ENCODE results near the gene LMO1. TPM values are rescaled to one million over a fixed set of nuclear protein-coding genes. Genes with fewer than 3 reads are reported as not detected.

The LMO1 gene
- total RNA-seq, 2 experiments from 2014 or later: not detected

GRCh38 chr11:8224711-8225110, 39.0 kb downstream of the LMO1 start:
- no peaks in the 10 kb centered on the region for H3K27me3 ChIP-seq (ENCODE audit: control insufficient read depth in 1 of 2, insufficient read depth in 2 of 2, low read length in 2 of 2)
- peaks cover 4% of the 10 kb centered on the region for H3K27me3 Mint-ChIP-seq
- H3K27ac ChIP-seq (ENCODE audit: low read depth in 1 of 2, low read length in 2 of 2): no peak overlapping the region
- DNase-seq: no peak
- no peak for TF ChIP-seq CTCF (IDR thresholded peaks at IDR 0.05)
- no peak for ATAC-seq (ENCODE audit: poor library complexity)
- H3K4me3 ChIP-seq (ENCODE audit: low read length): no peak overlapping the region
- no peaks in the 10 kb centered on the region for H3K9me3 Mint-ChIP-seq
- no peak overlapping the region for H3K4me3 Mint-ChIP-seq
- H3K4me1 Mint-ChIP-seq (ENCODE audit: low read depth): no peaks in the 10 kb centered on the region
- intact Hi-C loops (cut with DNase I, micrococcal nuclease): loop anchor here (1.0 to 10.0 kb wide), 6 partner anchors 39 to 910 kb away; partner anchors contain the start of genes LMO1 (in 1 of the 2) and TMEM9B (in 1 of the 2)
- no peaks in the 10 kb centered on the region for H3K36me3 ChIP-seq (ENCODE audit: insufficient read depth, low read length)
- no peaks in the 10 kb centered on the region for H3K9me3 ChIP-seq (ENCODE audit: control insufficient read depth in 1 of 2, insufficient read depth in 1 of 2, low read length in 2 of 2)
- H3K36me3 Mint-ChIP-seq (ENCODE audit: low read depth): no peaks in the 10 kb centered on the region
- H3K27ac Mint-ChIP-seq: no peak overlapping the region
- H3K4me1 ChIP-seq (ENCODE audit: insufficient read depth, low read length): no peaks in the 10 kb centered on the region
- ChIA-PET CTCF (no interaction called here), POLR2A (no interaction called here)

- DNase-seq (no peak), ATAC-seq (ENCODE audit: poor library complexity) (no peak)
- H3K27me3 ChIP-seq (ENCODE audit: control insufficient read depth in 1 of 2, insufficient read depth in 2 of 2, low read length in 2 of 2): no peaks in the 10 kb centered on the region
- Mint-ChIP-seq H3K4me1 (ENCODE audit: low read depth) (no peaks in the 10 kb centered on the region), H3K36me3 (ENCODE audit: low read depth) (no peaks in the 10 kb centered on the region), H3K4me3 (no peak overlapping the region), H3K27ac (no peak overlapping the region), H3K27me3 (peaks cover 4% of the 10 kb centered on the region), H3K9me3 (no peaks in the 10 kb centered on the region)
- no peak overlapping the region for H3K27ac ChIP-seq (ENCODE audit: low read depth in 1 of 2, low read length in 2 of 2)
- H3K36me3 ChIP-seq (ENCODE audit: insufficient read depth, low read length): no peaks in the 10 kb centered on the region
- intact Hi-C loops (cut with DNase I, micrococcal nuclease): loop anchor here (2.0 to 10.0 kb wide), 2 partner anchors 343 to 911 kb away; no protein-coding TSS in a partner anchor
- CTCF ChIA-PET: no interaction called here
- no peak overlapping the region for H3K4me3 ChIP-seq (ENCODE audit: low read length)
- POLR2A ChIA-PET: no interaction called here
- H3K4me1 ChIP-seq (ENCODE audit: insufficient read depth, low read length): no peaks in the 10 kb centered on the region
- no peaks in the 10 kb centered on the region for H3K9me3 ChIP-seq (ENCODE audit: control insufficient read depth in 1 of 2, insufficient read depth in 1 of 2, low read length in 2 of 2)
- no peak for TF ChIP-seq CTCF (IDR thresholded peaks at IDR 0.05)
These were observed 39.5 kb downstream of the LMO1 start for GRCh38 chr11:8224161-8224591.

- ATAC-seq (ENCODE audit: poor library complexity): no peak
- Histone ChIP-seq H3K36me3 (ENCODE audit: insufficient read depth, low read length) (no peaks in the 10 kb centered on the region), H3K27me3 (ENCODE audit: control insufficient read depth in 1 of 2, insufficient read depth in 2 of 2, low read length in 2 of 2) (no peaks in the 10 kb centered on the region), H3K27ac (ENCODE audit: low read depth in 1 of 2, low read length in 2 of 2) (no peak overlapping the region), H3K9me3 (ENCODE audit: control insufficient read depth in 1 of 2, insufficient read depth in 1 of 2, low read length in 2 of 2) (no peaks in the 10 kb centered on the region), H3K4me1 (ENCODE audit: insufficient read depth, low read length) (no peaks in the 10 kb centered on the region), H3K4me3 (ENCODE audit: low read length) (no peak overlapping the region)
- intact Hi-C loops (cut with DNase I, micrococcal nuclease): loop anchor here in 1 of 2 experiments (10.0 kb wide), 1 partner anchor 911 kb away; no protein-coding TSS in a partner anchor
- DNase-seq: no peak
- no peak overlapping the region for H3K4me3 Mint-ChIP-seq
- H3K4me1 Mint-ChIP-seq (ENCODE audit: low read depth): no peaks in the 10 kb centered on the region
- no peaks in the 10 kb centered on the region for H3K36me3 Mint-ChIP-seq (ENCODE audit: low read depth)
- TF ChIP-seq CTCF (IDR thresholded peaks at IDR 0.05): no peak
- no peaks in the 10 kb centered on the region for H3K9me3 Mint-ChIP-seq
- H3K27ac Mint-ChIP-seq: no peak overlapping the region
- ChIA-PET CTCF (no interaction called here), POLR2A (no interaction called here)
- peaks cover 4% of the 10 kb centered on the region for H3K27me3 Mint-ChIP-seq
These were observed 40.2 kb downstream of the LMO1 start for GRCh38 chr11:8223513-8223900.
